ENCODE data around the gene SELENBP1. TPM values are rescaled to one million over a fixed set of nuclear protein-coding genes. Genes with fewer than 3 reads are reported as not detected.

The SELENBP1 gene
- total and polyA plus RNA-seq, 9 of the 15 experiments (the other 6 are each of a cell fraction or from before 2014, with no cell fraction given) = 25.8 to 81.2 (median 47.1) TPM

GRCh38 chr1:151346769-151347522, 25.6 kb downstream of the SELENBP1 start, which contains the start of gene RFX5 (continued):
- TF ChIP-seq, protein P1, sequence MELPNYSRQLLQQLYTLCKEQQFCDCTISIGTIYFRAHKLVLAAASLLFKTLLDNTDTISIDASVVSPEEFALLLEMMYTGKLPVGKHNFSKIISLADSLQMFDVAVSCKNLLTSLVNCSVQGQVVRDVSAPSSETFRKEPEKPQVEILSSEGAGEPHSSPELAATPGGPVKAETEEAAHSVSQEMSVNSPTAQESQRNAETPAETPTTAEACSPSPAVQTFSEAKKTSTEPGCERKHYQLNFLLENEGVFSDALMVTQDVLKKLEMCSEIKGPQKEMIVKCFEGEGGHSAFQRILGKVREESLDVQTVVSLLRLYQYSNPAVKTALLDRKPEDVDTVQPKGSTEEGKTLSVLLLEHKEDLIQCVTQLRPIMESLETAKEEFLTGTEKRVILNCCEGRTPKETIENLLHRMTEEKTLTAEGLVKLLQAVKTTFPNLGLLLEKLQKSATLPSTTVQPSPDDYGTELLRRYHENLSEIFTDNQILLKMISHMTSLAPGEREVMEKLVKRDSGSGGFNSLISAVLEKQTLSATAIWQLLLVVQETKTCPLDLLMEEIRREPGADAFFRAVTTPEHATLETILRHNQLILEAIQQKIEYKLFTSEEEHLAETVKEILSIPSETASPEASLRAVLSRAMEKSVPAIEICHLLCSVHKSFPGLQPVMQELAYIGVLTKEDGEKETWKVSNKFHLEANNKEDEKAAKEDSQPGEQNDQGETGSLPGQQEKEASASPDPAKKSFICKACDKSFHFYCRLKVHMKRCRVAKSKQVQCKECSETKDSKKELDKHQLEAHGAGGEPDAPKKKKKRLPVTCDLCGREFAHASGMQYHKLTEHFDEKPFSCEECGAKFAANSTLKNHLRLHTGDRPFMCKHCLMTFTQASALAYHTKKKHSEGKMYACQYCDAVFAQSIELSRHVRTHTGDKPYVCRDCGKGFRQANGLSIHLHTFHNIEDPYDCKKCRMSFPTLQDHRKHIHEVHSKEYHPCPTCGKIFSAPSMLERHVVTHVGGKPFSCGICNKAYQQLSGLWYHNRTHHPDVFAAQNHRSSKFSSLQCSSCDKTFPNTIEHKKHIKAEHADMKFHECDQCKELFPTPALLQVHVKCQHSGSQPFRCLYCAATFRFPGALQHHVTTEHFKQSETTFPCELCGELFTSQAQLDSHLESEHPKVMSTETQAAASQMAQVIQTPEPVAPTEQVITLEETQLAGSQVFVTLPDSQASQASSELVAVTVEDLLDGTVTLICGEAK (IDR thresholded peaks at IDR 0.05) = peak; percentile 64
- TF ChIP-seq, protein P1 (CRISPR knock-in tag; IDR thresholded peaks at IDR 0.05) = no peak
- TF ChIP-seq KAT2B (IDR thresholded peaks at IDR 0.05; ENCODE audit: low read depth, low read length) (no peak), PTBP1 (IDR thresholded peaks at IDR 0.05; ENCODE audit: low read depth, low read length) (no peak), SMARCA4 (IDR thresholded peaks at IDR 0.05) (peak; percentile 49; the same call in 1 of the 2 replicates), ZNF324 (CRISPR knock-in tag; IDR thresholded peaks at IDR 0.05) (no peak)
